GM20431 (cell line): ENCODE measurements around the gene CHCHD4.

ENCODE experiments used
- in situ Hi-C: fragments of 300-500 bp; cut with MseI, MboI; formaldehyde crosslinking; loops from one replicate; pipeline ENCODE4 v1.15.0; 2020; ENCODE audit warnings: low sequenced_read_pairs; ENCODE audit not compliant: unreplicated experiment

Gene CHCHD4

DNA sequence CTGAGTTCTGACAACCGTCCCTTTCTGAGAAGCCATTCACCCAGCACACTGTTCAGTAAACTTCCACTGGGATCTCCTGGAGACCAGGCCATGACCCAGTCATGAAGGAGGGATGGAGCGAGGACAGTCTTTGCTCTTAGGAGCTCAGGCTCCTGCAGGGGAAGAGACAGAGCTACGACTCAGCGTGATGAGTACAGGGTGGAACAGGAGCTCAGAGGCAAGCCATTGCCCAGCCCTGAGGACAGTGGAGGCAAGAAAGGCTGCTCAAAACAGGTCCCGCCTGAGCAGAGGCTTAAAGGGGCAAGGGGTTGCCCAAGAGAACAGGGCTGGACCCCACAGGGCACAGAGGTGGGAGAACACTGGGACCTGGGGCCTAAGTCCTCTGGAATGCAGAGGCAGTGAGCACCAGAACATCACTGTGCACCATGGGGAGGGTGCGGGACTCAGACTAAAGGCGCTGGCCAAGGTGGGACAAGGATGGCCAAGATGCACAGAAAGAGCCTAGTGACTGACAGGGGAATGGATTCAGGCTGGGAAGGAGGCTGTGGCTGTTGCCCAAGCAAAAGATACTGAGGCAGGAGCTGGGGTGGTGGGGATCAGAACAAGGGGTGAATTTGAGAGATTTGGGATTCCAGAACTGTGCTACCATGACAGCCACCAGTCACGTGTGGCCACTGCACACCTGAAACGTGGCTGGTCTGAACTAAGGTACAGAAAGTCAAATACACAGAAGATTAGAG is 26.0 kb upstream of the CHCHD4 start:
- in situ Hi-C loops: no loop called here

DNA sequence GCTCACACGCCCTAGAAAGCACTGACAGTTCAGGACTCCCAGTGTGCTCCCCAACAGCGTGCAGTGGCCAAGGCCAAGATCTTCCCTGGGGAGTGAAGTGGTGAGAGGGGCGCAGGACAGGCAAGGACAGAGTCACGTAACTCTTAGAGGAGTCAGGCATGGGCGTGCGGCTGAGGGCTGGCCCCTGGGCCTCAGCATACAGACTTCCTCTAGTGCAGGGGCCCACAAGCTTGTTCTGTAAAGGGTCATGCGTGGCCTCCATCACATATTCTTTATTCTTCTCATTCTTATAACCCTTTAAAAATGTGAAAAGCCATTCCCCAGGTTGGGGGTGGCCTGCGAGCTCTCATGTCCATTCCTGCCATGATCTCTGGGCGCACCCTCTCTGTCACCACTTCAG is 25.4 kb upstream of the CHCHD4 start:
- in situ Hi-C loops: no loop called here

DNA sequence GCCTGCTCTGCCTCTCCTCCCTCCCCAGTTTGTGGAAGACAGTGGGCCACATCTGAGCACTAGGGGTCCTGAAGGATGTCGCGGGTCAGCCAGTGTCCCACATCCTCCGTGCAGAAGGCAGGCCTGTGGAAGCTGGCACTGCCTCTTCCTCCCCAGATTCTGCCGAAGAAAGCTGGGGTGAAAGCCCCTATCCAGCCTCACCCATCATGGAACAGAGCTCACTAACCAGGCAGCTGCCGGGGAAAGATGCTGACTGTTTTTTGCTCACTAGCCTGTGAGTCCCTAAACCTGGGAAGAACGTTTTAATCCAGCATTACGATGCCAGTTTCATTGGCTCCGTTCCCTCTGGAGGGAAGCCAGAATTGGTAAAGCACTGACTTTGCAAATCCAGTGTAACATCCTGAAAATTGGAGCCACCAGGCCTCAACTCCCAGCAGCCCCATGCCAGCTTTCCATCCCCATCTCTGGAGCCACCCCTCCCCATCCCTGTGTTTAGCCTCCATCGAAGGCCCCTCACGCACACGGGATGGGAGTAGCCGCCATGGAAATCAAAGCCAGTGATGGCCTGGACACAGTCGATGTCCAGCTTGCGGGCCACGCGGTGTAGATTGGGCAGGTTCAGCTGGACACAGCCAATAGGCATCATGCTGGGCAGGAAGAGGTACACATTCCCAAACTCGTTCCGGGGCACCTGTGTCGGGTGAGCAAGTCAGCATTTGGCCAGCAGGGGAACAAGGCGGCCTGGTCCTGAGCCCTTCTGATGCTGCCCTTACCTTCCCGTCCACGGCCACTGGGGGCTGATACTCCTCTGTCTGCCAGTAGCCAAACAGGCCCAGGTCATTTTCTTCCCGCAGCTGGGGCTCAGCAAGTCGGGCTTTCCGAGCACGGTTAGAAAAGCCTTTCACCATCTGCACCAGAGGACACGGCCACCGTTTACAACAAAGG is 23.6 kb upstream of the CHCHD4 start:
- in situ Hi-C loops: no loop called here

DNA sequence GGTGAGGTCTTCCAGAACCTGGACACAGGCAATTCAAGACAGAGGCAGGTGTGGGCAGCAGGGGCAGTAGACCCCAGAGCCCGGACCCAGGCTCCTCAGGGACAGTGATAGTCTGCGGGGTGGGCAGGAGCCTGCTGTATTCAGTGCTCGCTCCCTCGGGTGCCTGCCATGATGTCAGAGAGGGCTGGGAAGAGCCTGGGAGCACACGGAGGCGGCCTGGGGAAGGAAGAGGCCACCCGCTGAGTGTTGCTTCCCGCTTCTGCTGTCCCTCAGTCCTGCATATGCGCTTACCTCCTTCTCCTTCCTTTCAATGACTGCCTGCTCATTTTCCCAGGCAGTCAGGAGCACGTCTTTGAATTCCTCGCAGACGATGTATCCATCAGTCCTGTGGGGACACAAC is 22.9 kb upstream of the CHCHD4 start:
- in situ Hi-C loops: no loop called here

DNA sequence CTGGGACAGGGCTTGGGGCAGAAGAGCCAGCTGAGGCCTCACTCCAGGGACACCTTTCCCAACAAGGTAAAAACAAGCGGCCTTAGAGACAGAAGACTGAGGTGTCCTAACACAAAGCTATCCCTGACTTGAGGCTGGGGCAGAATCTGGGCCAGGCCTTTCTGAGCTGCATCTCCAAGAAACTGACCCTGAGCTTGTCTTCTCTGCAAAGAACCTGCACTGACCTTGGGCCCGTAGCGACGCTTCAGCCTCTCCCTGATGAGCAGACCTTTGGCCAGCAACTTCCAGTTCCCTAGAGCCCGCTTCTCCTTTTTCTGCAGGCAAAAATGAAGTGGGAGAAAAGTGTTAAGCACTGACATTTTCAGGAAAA is 22.4 kb upstream of the CHCHD4 start:
- in situ Hi-C loops: no loop called here

DNA sequence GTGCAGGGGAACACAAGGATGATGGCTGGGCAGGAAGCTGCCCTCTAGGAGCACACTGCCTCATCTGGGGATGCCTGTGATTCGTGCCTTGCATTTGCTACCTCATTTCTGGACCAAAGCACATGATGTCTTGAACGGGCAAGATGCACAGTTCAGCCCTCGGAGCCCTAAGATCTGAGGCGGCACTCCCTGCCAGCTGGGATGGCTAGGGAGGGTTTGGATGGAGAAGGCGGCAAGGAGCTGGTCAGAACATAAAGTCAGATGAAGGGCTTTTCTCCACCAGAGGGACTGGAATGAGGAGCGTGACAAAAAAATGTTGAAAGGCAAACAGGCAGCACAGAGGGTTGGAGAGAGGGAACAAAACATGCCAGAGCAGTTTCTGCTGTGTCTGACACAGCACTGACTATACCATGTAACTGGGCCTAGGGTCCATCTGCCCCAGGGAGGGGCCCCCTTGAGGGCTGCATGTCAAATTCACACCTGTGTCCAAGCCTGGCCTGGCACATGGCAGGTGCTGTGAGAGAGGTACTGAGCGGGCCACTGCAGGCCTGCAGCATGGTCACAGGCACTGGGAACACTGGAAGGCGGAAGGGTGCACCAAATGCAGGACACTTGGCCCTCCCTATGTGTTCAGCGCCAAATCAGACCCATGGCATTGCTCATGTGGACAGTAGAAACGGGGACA is 21.9 kb upstream of the CHCHD4 start:
- in situ Hi-C loops: no loop called here

DNA sequence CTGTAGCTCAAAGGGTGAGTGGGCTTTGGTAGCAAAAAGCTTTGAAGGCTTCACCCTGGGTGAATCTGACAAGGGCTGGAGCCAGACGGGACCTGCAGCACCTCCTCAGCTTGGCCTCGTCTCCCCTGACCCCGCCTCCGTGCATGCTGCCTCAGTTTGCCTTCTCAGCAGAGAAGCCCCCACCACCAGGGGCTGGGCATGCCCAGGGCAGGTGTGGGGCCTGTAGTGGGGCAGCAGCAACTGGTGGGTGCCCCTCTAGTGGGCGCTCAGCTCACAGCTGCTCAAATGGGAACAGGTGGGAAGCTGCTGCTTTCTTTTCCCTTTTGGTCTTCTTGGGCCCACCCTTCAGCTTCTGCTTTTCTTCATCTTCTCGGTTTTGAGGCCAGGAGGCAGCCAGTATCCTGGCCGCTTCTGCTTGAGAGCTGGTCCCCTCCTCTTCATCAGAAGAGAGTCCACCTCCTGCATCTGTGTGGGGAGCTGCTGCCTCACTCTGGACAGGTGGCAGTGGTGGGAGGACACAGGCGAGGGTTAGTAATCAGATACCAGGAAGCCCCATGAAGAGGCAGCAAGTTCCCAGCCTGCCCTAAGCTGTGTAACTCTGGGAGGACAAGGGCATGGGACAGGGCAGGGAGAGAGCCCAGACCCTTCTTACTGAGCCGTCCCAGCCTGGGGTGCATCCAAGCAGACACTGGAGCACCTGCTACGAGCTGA is 21.2 kb upstream of the CHCHD4 start:
- in situ Hi-C loops: no loop called here

DNA sequence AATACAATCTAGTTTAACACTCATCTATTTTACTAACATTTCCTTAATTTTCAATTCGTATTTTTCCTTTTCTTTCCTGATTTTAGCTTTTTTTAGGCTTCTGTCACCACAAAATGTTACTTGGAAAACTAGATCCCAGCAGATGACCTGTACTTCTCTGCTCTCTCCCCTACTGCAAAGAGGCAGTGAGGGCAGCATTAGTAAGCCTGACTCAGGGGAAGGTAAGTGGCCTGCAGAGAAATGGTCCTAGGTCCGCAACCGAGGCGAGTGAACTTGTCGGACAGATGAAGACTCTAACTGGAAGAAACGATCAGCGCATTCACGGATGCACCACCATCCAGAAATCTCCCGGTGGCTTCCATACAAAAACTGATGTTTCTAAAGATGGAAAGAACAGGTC is 20.6 kb upstream of the CHCHD4 start:
- in situ Hi-C loops: no loop called here

DNA sequence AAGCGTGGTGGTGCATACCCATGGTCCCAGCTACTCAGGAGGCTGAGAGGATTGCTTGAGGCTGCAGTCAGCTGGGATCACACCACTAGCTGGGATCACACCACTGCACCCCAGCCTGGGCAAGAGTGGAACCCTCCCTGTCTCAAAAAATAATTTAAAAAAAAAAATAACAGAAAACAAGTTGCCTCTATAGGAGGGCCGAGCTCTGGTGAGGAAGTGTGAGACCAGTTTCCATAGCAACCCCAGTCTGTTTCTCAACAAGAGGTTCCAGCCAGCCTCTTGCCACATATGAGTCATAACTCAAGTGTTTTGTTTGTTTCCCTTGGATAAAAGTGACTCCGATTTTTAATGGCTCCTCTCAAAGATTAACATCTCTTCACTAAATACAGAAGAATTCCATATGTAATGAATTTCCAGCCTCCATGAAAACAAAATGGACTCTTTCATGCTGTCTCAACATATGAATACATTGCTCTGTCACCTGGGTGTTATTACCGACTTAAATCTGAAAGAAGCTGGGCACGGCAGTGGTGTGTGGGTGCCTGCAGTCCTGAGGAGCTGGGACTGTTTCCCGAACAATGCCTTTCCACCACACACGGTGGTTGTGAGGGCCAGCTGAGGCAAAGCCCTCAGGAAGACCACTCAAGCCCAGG is 19.9 kb upstream of the CHCHD4 start:
- in situ Hi-C loops: no loop called here

DNA sequence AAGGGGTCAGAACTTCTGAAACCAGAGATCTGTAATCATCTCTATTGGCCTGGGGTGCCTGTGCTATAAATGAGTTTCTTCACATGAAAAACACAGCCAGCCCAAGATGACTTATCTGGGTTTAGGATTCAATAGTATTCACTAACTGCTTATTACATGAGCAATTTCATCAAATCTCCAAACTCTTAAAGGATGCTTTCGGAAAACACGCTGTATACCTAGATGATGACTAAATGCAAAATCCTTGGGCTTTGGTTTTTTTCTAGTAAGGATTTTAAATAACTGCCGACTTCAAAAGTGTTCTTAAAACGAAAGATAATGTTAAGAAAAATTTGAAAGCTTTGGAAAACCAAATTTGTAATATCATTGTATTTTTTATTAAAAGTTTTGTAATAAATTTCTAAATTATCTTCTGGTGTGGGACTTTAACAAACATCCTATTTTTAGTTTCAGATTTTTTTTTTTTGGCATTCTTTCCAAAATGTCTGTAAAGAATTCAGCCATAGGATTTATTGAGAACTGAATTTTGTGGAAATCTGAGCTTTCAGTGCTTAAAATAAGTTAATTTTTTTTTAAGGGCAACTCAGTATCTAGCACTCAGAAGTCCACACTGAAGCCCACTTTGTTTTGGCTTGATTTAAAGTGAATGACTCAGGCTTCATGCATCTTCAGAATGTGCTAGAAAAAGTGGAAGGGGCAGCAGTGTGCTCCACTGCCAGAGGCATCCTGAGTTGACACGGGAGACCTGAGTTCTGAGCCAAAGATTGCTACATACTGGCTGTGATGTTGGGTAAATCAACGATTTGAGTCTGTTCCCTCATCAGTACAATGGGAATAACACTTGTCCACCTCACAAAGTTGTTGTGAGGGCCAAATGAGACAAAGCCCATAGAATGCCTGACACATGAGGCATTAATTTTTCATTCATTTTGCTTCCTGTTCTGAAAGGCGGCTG is 18.9 kb upstream of the CHCHD4 start:
- in situ Hi-C loops: no loop called here

DNA sequence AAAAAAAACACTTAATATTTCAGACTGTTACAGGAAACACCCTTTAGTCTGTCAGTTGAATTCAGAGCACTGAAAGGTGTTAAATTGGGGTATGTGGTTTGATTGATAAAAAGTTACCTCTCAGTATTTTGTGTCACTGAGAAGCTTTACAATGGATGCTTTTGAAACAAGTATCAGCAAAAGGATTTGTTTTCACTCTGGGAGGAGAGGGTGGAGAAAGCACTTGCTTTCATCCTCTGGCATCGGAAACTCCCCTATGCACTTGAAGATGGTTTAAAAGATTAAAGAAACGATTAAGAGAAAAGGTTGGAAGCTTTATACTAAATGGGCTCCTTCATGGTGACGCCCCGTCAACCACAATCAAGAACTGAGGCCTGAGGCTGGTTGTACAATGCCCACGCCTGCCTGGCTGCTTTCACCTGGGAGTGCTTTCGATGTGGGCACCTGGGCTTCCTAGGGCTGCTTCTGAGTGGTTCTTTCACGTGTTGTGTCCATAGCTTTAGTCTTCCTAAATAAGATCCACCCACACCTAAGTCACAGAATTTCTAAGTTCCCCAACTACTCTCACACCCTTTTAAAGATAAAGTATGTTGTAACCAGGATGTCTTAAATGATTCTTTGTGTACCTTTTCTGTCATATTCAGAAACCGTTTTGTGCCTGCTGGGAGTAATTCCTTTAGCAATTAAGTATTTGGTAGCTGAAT is 18.0 kb upstream of the CHCHD4 start:
- in situ Hi-C loops: no loop called here

DNA sequence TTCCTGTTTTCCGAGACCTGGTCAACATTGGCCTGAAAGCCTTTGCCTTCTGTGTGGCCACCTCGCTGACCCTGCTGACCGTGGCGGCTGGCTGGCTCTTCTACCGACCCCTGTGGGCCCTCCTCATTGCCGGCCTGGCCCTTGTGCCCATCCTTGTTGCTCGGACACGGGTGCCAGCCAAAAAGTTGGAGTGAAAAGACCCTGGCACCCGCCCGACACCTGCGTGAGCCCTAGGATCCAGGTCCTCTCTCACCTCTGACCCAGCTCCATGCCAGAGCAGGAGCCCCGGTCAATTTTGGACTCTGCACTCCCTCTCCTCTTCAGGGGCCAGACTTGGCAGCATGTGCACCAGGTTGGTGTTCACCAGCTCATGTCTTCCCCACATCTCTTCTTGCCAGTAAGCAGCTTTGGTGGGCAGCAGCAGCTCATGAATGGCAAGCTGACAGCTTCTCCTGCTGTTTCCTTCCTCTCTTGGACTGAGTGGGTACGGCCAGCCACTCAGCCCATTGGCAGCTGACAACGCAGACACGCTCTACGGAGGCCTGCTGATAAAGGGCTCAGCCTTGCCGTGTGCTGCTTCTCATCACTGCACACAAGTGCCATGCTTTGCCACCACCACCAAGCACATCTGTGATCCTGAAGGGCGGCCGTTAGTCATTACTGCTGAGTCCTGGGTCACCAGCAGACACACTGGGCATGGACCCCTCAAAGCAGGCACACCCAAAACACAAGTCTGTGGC is 17.1 kb upstream of the CHCHD4 start:
- in situ Hi-C loops: no loop called here

DNA sequence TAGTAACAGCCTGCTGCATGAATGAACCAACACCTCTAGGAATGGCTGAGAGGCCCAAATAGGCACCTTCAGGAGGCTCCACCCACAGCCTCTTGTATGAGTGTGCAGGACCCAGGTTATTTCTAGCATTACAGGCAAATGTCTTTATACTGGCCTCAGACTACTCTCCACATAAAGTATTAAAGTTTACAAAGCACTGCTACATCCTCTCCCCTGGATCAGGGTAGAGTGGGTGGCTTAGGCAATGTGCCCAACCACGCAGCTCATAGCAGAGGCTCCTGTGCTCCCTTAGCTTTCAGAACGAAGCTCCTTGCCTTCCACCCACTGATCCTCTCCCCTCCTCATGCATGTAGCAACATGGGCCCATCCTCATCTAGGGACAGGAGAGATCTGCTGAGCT is 16.5 kb upstream of the CHCHD4 start:
- in situ Hi-C loops: no loop called here

DNA sequence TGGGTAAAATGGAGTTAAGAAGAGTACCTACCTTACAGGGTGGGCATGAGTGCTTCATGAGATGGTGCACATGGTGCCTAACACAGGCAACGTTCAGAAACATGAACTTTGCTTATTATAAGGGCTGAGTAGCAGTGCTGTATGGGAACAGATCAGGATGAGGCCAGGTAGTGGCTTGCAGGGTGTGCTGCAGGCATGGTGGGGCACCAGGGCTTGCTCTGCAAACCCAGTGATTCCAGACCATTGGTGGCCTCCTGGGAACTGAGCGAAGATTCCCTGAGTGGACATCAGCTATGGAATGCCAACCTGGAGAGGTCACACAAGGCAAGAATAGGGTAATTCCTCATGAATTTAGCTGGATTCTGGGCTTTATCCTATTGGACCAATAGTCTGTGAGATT is 16.0 kb upstream of the CHCHD4 start:
- in situ Hi-C loops: no loop called here

DNA sequence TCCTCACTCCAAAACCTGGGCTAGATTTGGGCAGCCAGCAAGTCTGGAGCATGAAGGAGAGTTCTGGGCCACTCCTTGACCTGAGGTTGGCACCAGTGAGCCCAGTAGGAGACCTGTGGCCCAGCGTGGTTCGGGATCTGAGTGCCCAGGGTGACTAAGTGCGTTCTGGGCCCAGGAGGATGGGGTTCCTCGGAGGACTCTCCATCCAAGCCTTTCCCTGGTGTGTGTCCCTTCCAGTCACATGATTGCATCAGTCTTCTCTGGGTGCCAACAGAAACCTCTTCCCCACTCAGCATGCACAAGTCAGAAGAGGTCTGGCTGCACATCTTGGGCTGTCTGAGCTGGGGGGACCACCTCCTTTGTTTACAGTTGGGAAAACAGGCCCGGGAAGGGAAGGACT is 15.1 kb upstream of the CHCHD4 start:
- in situ Hi-C loops: no loop called here

DNA sequence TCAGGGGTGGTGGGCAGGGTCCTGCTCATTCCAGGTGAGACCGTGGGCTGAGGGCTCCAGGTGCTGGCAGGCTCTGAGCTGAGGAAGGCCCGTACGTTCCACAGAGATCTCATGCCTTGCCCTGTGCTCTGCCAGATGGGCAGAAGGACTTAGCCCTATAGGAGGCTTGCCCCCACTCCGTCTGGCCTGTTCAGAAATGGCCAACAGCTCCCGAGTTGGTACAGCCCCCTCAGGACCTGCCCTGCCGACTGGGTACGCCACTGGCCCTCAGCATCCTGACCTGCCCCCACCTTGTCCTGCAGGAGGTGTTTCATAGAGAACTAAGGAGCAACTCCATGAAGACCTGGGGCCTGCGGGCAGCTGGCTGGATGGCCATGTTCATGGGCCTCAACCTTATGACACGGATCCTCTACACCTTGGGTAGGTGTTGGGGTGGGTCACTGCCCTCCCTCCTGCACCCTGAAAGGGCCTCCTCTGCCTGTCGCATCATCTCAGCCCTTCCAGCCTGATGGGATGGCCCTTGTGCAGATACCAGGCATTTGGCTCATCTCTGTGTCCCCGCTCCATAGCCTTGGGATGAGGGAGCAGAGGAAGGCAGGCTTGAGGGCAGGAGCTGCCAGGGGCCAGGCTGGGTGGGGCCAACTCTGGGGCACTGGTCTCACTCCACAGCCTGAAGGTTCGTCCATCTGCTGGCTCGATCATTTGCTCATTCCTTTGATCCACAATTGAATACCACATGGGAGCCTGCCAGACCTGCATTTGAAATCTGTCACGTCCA is 14.4 kb upstream of the CHCHD4 start:
- in situ Hi-C loops: no loop called here
